HepG2 (cell line): ENCODE data around the gene APEX1. TPM values are rescaled to one million over a fixed set of nuclear protein-coding genes. Genes with fewer than 3 reads are reported as not detected.

Source experiments
- AFF4 ChIP-seq: sonication (generic); formaldehyde crosslinking; IDR thresholded peaks from 2 replicates; pipeline ENCODE4 v1.4.0; 2020; ENCODE audit warnings: missing genetic modification reagents
- ARNT2 ChIP-seq: sonication (generic); formaldehyde crosslinking; IDR thresholded peaks from 2 replicates; pipeline ENCODE4 v1.8.0; 2022; ENCODE audit warnings: mild to moderate bottlenecking, low read depth, missing genetic modification reagents, moderate library complexity
- BHLHE40 ChIP-seq: IDR thresholded peaks from 2 replicates; pipeline ENCODE4 v1.6.1; 2011; ENCODE audit warnings: low read length, improper control_type of control experiment
- CEBPG ChIP-seq: IDR thresholded peaks from 2 replicates; pipeline ENCODE4 v1.6.1; 2016
- CHD4 ChIP-seq: fragments of 200-600 bp; sonication (generic); IDR thresholded peaks from 2 replicates; pipeline ENCODE4 v1.7.0; 2017; ENCODE audit warnings: mild to moderate bottlenecking, low read length, borderline replicate concordance
- ELF3 ChIP-seq: IDR thresholded peaks from 2 replicates; pipeline ENCODE4 v1.6.1; 2016; ENCODE audit warnings: missing genetic modification reagents, missing compliant biosample characterization
- ELK4 ChIP-seq: sonication (generic); formaldehyde crosslinking; IDR thresholded peaks from 2 replicates; pipeline ENCODE4 v1.9.0; 2021; ENCODE audit warnings: missing genetic modification reagents, borderline replicate concordance
- EZH2 ChIP-seq: conservative IDR thresholded peaks from 2 replicates; pipeline ENCODE4 v1.6.1; 2012; ENCODE audit warnings: mild to moderate bottlenecking, low read depth, low read length, moderate library complexity
- HNF4G ChIP-seq, 2 experiments: sonication (generic) in 1 of 2; formaldehyde crosslinking in 1 of 2; IDR thresholded peaks; 2 replicates each; pipeline versions ENCODE4 v1.4.0 to v1.6.1; 2011 to 2020; ENCODE audit warnings: borderline replicate concordance in 2 of 2, low read depth in 2 of 2, mild to moderate bottlenecking in 2 of 2, low read length in 1 of 2, missing genetic modification reagents in 1 of 2, moderate library complexity in 1 of 2
- IKZF1 ChIP-seq: fragments of 450-650 bp; IDR thresholded peaks from 2 replicates; pipeline ENCODE4 v1.7.1; 2016
- MXD4 ChIP-seq: IDR thresholded peaks from 2 replicates; pipeline ENCODE4 v1.6.1; 2016; ENCODE audit warnings: mild to moderate bottlenecking, missing biosample characterization, missing genetic modification reagents
- NONO ChIP-seq, 2 experiments: fragments of 450-650 bp in 1 of 2; sonication (generic) in 1 of 2; formaldehyde crosslinking in 1 of 2; IDR thresholded peaks in 1 of 2; conservative IDR thresholded peaks in 1 of 2; 2 replicates each; pipeline versions ENCODE4 v1.6.1 to v1.8.0; 2017 to 2022; ENCODE audit warnings: mild to moderate bottlenecking in 1 of 2, missing genetic modification reagents in 1 of 2, moderate library complexity in 1 of 2
- PCBP1 ChIP-seq: fragments of 200-400 bp; formaldehyde crosslinking; IDR thresholded peaks from 2 replicates; pipeline ENCODE4 v1.6.1; 2017; ENCODE audit warnings: mild to moderate bottlenecking, low read depth, low read length, borderline replicate concordance
- PITX1 ChIP-seq: sonication (generic); formaldehyde crosslinking; IDR thresholded peaks from 2 replicates; pipeline ENCODE4 v1.5.1; 2020; ENCODE audit warnings: mild to moderate bottlenecking, missing genetic modification reagents
- RBM39 ChIP-seq: fragments of 200-400 bp; formaldehyde crosslinking; IDR thresholded peaks from one replicate; pipeline ENCODE4 v1.6.1; 2018; ENCODE audit warnings: antibody characterized with exemption, mild to moderate bottlenecking, low read depth, low read length; ENCODE audit not compliant: poor library complexity, severe bottlenecking
- SP140L ChIP-seq: sonication (generic); formaldehyde crosslinking; IDR thresholded peaks from 2 replicates; pipeline ENCODE4 v1.4.0; 2020; ENCODE audit warnings: missing genetic modification reagents, borderline replicate concordance
- SRSF9 ChIP-seq: fragments of 200-400 bp; formaldehyde crosslinking; IDR thresholded peaks from 2 replicates; pipeline ENCODE4 v1.6.1; 2018; ENCODE audit warnings: borderline replicate concordance, mild to moderate bottlenecking, low read depth, low read length; ENCODE audit not compliant: insufficient read depth, poor library complexity, severe bottlenecking
- ZFP37 ChIP-seq: sonication (generic); formaldehyde crosslinking; IDR thresholded peaks from 2 replicates; pipeline ENCODE4 v1.4.0; 2020; ENCODE audit warnings: missing genetic modification reagents, borderline replicate concordance
- ZNF296 ChIP-seq: sonication (generic); formaldehyde crosslinking; conservative IDR thresholded peaks from 2 replicates; pipeline ENCODE4 v1.5.0; 2020; ENCODE audit warnings: mild to moderate bottlenecking, missing genetic modification reagents
- ZNF549 ChIP-seq: sonication (generic); formaldehyde crosslinking; IDR thresholded peaks from 2 replicates; pipeline ENCODE4 v1.5.0; 2020; ENCODE audit warnings: missing genetic modification reagents
- ZNF891 ChIP-seq: sonication (generic); formaldehyde crosslinking; IDR thresholded peaks from 2 replicates; pipeline ENCODE4 v1.5.0; 2020; ENCODE audit warnings: mild to moderate bottlenecking, missing genetic modification reagents
- polyA plus RNA-seq, 8 experiments: library from polyadenylated mRNA; depleted of rRNA in 3 of 8; stranded (reverse) in 7 of 8; unstranded in 1 of 8; fragments of >200 nt; fragmentation: Illumina TruSeq in 4 of 8; extraction: Trizol in 4 of 8; gene quantifications; 2 replicates each; pipeline versions ENCODE4 v1.2.1 to v1.2.3, GENCODE V29; 2011 to 2016; ENCODE audit warnings: low read depth in 4 of 8, missing spikeins in 1 of 8, mixed read lengths in 1 of 8; ENCODE audit not compliant: insufficient read depth in 1 of 8
- total RNA-seq, 5 experiments: library from RNA; depleted of rRNA; stranded (reverse); fragments of >200 nt; fragmentation: Illumina TruSeq; extraction: Trizol; gene quantifications; 2 replicates each; pipeline ENCODE4 v1.2.3, GENCODE V29; 2016; ENCODE audit warnings: low read depth in 1 of 5
- TF ChIP-seq, protein P1 (sequence below): sonication (generic); formaldehyde crosslinking; IDR thresholded peaks from 2 replicates; pipeline ENCODE4 v1.5.0; 2020; ENCODE audit warnings: missing genetic modification reagents
- TF ChIP-seq, protein P2 (sequence below): sonication (generic); formaldehyde crosslinking; IDR thresholded peaks from 2 replicates; pipeline ENCODE4 v1.4.0; 2020; ENCODE audit warnings: missing genetic modification reagents

Gene APEX1
- total and polyA plus RNA-seq, 2 of the 13 experiments (the other 11 are each of a cell fraction or from before 2014, with no cell fraction given), result 171 to 405 TPM

GRCh38 chr14:20418501-20418909, 36.5 kb upstream of the APEX1 start (continued):
- TF ChIP-seq ZNF891 (CRISPR knock-in tag) (no peak), ARNT2 (CRISPR knock-in tag) (no peak), PITX1 (CRISPR knock-in tag) (0 out of 2 replicates have a peak, but pooled peaks have one; percentile 11), ZNF296 (CRISPR knock-in tag) (no peak), EZH2 (no peak), AFF4 (no peak), ZNF549 (CRISPR knock-in tag) (no peak), PCBP1 (no peak), MXD4 (CRISPR knock-in tag) (no peak), SP140L (no peak), HNF4G (IDR thresholded peaks at IDR 0.05; ENCODE audit: borderline replicate concordance, low read depth, low read length) (peak; percentile 68), HNF4G (CRISPR knock-in tag; IDR thresholded peaks at IDR 0.05; ENCODE audit: borderline replicate concordance, low read depth) (0 out of 2 replicates have a peak, but pooled peaks have one; percentile 36), CHD4 (0 out of 2 replicates have a peak, but pooled peaks have one; percentile 54), CEBPG (no peak), SRSF9 (no peak), ELK4 (no peak), ZFP37 (CRISPR knock-in tag) (no peak), NONO (IDR thresholded peaks at IDR 0.05) (no peak), NONO (CRISPR knock-in tag; conservative IDR thresholded peaks at IDR 0.05) (no peak), IKZF1 (no peak), RBM39 (no peak), BHLHE40 (no peak), ELF3 (peak; percentile 49; the same call in 1 of the 2 replicates)
- TF ChIP-seq, protein P1, sequence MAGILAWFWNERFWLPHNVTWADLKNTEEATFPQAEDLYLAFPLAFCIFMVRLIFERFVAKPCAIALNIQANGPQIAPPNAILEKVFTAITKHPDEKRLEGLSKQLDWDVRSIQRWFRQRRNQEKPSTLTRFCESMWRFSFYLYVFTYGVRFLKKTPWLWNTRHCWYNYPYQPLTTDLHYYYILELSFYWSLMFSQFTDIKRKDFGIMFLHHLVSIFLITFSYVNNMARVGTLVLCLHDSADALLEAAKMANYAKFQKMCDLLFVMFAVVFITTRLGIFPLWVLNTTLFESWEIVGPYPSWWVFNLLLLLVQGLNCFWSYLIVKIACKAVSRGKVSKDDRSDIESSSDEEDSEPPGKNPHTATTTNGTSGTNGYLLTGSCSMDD (CRISPR knock-in tag), result no peak
- TF ChIP-seq, protein P2, sequence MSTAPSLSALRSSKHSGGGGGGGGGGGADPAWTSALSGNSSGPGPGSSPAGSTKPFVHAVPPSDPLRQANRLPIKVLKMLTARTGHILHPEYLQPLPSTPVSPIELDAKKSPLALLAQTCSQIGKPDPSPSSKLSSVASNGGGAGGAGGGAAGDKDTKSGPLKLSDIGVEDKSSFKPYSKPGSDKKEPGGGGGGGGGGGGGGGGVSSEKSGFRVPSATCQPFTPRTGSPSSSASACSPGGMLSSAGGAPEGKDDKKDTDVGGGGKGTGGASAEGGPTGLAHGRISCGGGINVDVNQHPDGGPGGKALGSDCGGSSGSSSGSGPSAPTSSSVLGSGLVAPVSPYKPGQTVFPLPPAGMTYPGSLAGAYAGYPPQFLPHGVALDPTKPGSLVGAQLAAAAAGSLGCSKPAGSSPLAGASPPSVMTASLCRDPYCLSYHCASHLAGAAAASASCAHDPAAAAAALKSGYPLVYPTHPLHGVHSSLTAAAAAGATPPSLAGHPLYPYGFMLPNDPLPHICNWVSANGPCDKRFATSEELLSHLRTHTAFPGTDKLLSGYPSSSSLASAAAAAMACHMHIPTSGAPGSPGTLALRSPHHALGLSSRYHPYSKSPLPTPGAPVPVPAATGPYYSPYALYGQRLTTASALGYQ (CRISPR knock-in tag), result no peak
